Myometrial cell (primary cell): ENCODE measurements around the gene DOK6. TPM values are rescaled to one million over a fixed set of nuclear protein-coding genes. Genes with fewer than 3 reads are reported as not detected.

Source experiments
- total RNA-seq: library from RNA; depleted of rRNA; stranded (reverse); fragments of >200 nt; gene quantifications from 2 replicates; pipeline ENCODE4 v1.2.3, GENCODE V29; 2015

The DOK6 gene
- under 0.01 TPM in 2 replicates for total RNA-seq

DNA sequence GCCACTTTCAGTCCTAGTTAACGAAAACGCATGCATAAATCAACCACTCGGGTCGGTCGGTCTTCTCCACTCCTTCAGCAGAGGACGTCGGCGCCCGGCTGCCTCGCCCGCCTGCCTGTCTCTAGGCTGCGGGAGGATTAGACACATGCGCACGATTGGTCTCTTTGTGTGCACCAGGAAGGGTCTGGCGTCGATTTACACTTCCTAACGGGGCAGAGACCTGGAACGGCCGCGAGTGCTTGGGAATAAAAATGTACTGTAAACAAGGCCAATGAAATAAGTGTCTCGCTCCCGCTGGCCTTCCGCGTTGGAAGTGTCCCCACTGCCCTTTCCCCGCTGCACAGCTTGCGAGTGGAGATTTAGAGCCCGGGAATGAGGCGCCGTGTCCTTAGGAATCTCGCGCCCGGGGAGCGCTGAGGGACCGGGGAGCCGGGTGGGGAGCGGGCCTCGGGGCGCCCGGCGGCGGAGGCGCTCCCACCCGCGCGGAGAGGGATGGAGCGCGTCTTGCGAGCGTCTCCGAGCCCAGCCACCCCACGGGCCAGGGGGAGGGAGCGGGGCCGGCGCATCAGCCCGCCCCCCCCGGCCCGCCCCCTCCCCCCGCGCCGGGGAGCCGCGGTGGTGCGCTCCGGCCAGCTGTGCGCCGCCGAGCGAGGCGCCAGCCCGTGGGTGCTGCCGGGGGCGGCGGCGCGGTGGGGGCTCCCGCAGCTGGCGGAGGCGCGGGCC lies at the start of gene DOK6:
Gene DOK6, plus strand, starts transcription at position 636 of the 723 bp plus-strand sequence.

